Stimulated activated CD8-positive, alpha-beta memory T cell treated with anti-CD3 and anti-CD28 coated beads, Interleukin-7, amount 100 ng/mL, for 4 hours (primary cell): ENCODE measurements around the gene HES7.
"Not testable (repeated sequence)": the region's sequence is repeated elsewhere in the genome, so short reads cannot be mapped to it uniquely, and the experiment has no call there.

Experiments used
- DNase-seq, 2 donors: peaks; one replicate each; pipeline ENCODE4 v3.0.0-alpha.2; 2020; ENCODE audit warnings: low read depth in 2 of 2

Gene HES7

GRCh38 chr17:8122422-8122923 is 1.4 kb downstream of the HES7 start:
- no peak for DNase-seq

DNA sequence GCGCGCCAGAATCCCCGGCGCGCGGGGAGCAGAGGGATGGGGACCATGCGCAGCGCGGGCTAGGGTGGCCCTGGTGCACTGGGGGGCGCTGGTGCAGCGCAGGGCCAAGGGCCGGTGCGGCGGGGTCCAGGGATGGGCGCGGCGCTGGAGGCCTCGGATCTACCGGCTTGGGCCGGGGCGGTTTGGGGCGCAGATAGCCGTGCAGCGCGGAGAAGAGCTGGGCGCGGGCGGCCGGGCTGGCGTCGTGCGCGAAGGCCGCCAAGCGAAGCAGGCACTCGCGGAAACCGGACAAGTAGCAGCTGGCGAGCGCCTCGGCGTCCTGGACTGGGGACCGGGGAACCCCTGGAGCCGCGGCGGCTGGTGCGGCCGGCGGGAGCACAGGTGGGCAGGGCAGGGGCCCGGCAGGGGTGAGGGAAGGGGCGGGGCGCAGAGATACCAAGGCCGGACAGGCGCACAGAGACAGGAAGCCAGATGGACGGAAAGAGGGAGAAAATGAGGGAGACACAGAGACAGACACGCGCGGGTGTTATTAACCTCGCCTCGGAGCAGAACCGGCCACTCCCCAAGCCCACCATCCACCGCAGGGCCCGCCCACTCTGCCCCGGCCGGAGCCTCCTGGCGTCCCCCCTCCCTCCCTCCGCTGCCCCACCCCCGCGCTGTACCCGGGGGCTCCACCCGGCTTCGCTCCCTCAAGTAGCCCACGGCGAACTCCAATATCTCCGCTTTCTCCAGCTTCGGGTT is 2.1 kb downstream of the HES7 start:
- no peak for DNase-seq

GRCh38 chr17:8121407-8121680 is 2.6 kb downstream of the HES7 start:
- DNase-seq, result no peak

GRCh38 chr17:8120520-8121406 is 3.1 kb downstream of the HES7 start:
- peak in 1 of 2 donors; percentile 43 for DNase-seq

DNA sequence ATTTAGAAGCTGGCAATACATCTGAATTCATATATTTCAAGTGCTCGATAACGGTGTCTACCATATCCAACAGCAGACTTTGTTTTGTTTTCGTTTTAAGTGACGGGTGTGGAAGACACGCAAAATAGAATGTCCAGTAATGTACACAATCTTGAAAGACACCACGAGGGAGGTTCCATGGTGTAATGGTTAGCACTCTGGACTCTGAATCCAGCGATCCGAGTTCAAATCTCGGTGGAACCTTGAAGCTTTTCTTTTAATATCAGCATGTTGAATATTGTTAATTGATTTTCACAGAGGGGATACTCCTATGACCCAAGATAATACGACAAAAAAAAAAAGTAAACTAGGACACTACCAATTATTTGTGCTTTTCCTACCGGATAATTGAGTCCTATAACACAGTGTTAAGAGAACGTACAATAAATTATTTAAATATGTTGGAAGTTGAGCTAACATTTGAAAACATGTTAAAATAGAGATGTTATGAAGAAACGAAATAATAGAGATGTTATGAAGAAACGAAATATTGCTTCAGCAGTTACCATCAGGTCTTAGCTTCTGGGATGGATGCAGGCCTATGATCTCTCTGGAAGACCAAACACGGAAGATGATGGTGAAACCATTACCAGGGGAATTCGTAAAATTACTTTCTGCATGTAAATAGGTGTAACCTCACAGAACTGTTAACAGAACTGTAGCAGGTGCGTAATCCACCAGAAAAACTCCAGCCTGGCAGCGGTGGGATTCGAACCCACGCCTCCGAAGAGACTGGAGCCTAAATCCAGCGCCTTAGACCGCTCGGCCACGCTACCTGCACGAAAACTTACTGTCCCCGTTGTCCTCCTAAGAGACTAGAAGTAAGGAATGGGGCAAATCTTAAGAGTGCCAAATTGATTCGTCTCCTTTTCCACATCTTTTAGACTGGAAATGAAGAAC is 4.1 kb downstream of the HES7 start:
- DNase-seq, result peak; percentile 65 to 80

DNA sequence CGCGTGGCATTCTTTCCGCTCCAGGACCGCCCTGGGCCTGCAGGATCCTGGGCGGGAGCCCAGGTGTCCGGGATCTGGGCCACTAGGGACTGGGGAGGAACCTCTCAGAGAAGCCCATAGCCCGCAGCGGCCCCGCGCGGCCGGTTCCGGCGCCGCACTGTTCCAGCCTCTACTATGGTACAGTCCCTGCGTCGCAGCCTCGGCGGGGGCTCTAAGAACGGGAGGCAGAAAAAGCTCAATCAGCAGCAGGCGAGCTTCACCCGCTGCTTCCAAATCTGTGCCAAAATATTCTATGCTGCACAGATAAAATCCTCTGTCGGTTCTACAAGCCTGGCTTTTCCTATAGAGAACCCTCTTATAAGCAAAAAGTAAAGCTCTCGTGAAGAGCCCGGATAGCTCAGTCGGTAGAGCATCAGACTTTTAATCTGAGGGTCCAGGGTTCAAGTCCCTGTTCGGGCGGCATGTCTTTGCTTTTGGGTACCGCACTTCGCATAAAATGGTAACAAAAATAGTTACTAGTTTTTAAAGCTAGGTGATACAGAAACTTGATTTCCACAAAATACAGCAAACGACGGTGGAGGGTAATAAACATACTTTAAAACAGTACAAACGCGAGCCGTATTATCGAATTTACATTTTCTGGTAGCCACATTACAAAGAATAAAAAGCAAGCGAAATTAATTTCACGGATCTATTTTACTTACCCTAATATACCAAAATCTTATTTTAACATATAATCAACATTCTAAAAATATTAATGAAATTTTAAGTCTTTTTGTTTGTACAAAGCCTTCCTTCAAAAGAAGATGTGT is 4.9 kb downstream of the HES7 start:
- peak; percentile 76 to 77 for DNase-seq

DNA sequence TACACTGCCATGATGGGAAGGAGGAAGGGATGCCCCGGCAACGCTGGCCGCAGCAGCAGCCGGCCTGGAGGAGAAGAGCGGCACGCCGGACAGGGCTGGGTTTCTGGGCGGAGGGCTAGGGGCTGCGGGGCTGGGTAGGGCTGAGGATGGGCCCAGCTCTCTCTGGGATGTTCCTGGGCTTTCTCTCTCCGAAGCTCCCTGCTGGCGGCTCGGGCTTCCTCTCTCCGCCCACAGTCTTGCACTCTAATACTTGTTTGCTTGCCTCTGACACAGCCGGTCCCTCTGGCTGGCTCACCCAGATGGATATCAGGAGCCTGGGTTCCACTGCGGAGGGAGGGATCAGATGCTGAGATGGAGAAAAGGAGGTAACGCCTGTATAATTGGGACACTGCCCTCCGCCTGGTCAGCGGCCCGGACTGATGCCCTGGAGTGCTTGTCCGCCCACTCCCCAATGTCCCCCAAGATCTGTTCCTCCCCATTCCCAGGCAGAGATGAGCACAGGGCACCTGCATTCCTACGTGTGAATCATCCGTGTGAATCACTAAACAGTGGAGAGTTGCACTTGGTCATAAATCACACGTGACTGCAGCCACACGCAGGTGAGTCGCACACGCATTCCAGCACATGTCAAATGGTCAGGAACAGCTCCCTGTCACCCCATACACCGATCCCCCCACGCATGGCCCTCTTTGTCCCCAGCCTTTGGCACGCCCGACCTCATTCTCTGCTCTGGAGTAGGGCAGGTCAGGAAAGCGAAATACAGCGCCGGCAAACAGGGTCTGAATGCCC is 5.7 kb downstream of the HES7 start, which contains the start of gene ALOXE3:
ALOXE3 (minus strand) TSS at position 535 of the 789 bp plus-strand sequence; CDS start at position 11, 524 bp downstream.
- DNase-seq, result no peak

DNA sequence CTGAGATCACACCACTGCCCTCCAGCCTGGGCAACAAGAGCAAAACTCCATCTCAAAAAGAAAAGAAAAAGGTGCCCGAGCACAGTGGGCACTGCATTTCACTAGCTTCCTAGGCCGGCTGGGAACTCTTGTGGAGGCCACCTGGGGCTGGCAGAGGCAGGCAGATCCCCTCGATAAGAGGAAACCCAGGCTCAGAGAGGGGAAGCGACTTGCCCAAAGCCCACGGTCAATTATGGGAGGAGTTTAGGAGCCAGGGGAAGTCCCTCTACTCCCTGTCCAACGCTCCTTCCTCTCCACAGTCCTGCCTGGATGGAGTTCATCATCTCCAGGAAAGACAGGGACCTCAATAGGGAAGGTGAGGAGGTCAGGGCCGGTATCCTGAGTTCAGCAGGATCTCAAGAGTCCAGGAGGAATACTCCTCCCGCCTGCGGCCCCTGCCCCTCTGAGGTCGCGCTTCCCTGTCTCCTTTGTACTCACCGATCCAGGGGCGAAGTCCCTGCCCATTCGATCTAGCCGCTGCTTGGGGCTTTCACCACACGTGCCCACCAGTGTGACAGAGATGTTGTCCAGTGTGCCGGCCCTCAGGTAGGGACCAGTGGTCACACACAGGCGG is 6.4 kb downstream of the HES7 start:
- DNase-seq, result no peak

GRCh38 chr17:8116776-8117175 is 7.1 kb downstream of the HES7 start:
- DNase-seq, result no peak

DNA sequence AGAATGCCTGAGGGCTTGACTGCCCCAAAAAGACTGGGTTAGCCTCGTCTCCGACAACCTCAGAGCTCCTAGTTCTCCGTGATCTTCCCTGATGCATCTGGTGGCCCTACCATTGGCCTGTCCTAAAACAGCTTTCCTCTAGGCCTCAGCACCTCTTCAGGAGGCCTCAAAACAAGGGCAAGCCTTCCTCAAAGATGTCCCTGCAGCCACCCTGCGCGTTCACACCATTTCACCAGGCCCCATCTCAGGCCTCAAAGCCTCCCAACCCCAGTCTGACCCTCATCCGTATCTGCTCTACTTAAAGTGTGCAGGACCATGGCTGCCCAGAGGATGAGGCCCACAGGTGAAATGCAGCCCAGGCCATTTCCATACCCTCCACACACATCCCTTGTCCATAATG is 13.0 kb downstream of the HES7 start:
- DNase-seq, result no peak

GRCh38 chr17:8110456-8110804 is 13.5 kb downstream of the HES7 start:
- no peak for DNase-seq

- DNase-seq, result peak; percentile 53 to 72
Observed at GRCh38 chr17:8109661-8110455, 14.0 kb downstream of the HES7 start.

- no peak for DNase-seq
Observed at GRCh38 chr17:8108972-8109660, 14.8 kb downstream of the HES7 start.

DNA sequence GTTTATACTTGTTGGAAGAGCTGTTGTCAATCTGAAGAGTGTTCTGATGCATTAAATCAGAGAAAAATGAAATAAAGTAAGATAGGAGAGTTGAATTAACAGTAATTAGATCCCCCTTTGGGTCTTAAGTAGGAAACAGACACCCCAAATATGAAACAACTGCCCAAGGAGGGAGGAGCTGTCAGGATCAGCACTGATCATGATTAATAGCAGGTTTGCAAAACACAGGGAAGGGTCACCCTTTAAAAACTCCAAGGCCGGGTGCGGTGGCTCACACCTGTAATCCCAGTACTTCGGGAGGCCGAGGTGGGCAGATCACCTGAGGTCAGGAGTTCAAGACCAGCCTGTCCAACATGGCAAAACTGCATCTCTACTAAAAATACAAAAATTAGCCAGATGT is 16.9 kb downstream of the HES7 start:
- not testable (repeated sequence) for DNase-seq

- no peak for DNase-seq
Observed at GRCh38 chr17:8105957-8106398, 17.9 kb downstream of the HES7 start.

- DNase-seq, result no peak
Observed at GRCh38 chr17:8104911-8105310, 19.0 kb downstream of the HES7 start.

DNA sequence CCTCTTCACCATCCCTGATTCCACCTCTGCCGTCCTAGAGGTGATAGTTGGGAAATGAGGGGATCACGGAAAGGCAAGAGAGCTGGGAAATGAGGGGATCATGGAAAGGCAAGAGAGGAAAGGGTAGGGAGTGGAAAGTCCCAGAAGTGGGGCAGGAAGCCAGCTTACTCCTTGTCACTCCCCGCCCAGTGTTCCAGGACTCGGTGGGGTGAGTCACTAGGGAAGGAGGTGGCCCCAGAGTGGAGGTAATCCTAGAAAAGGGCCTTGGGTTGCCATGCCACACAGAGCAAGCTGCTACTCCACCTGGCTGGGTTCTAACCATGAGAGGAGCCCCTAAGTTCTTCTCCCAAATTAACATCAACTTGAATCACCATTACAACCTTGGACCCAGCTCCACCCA is 20.4 kb downstream of the HES7 start:
- no peak for DNase-seq

- no peak for DNase-seq
Observed at GRCh38 chr17:8101721-8102120, 22.2 kb downstream of the HES7 start.
